GM20000 (cell line): Measurements from ENCODE around the gene CHN2.

Experiments
- DNase-seq: peaks from one replicate; pipeline ENCODE4 v3.0.0; 2012; ENCODE audit warnings: low spot score
- TF ChIP-seq, protein P1 (sequence below): IDR thresholded peaks from 2 replicates; pipeline ENCODE4 v1.5.1; 2012; ENCODE audit warnings: mild to moderate bottlenecking, control low read depth; ENCODE audit errors: extremely low read depth, missing control alignments

CHN2 gene

DNA sequence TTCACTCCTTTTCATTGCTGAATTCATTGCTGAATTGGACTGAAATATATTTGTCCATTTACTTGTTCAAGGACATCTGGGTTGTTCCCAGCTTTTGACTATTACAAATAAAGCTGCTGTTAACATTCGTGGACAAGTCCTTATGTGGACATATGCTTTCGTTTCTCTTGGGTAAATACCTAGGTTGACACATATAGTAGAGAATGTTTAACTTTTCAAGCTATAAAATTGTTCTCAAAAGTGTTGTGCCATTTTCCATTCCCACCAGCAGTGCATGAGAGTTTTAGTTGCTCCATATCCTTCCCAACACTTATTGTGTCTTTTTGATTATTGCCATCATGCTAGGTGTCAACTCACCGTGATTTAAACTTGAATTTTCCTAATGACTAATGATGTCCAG, 30.7 kb upstream of the CHN2 start:
- TF ChIP-seq, protein P1, sequence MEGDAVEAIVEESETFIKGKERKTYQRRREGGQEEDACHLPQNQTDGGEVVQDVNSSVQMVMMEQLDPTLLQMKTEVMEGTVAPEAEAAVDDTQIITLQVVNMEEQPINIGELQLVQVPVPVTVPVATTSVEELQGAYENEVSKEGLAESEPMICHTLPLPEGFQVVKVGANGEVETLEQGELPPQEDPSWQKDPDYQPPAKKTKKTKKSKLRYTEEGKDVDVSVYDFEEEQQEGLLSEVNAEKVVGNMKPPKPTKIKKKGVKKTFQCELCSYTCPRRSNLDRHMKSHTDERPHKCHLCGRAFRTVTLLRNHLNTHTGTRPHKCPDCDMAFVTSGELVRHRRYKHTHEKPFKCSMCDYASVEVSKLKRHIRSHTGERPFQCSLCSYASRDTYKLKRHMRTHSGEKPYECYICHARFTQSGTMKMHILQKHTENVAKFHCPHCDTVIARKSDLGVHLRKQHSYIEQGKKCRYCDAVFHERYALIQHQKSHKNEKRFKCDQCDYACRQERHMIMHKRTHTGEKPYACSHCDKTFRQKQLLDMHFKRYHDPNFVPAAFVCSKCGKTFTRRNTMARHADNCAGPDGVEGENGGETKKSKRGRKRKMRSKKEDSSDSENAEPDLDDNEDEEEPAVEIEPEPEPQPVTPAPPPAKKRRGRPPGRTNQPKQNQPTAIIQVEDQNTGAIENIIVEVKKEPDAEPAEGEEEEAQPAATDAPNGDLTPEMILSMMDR, result no peak
- DNase-seq, result no peak

GRCh38 chr7:29167721-29168120, 26.9 kb upstream of the CHN2 start:
- no peak for DNase-seq
- TF ChIP-seq, protein P1, result no peak

- DNase-seq, result no peak
- TF ChIP-seq, protein P1, result no peak
Measured at GRCh38 chr7:29170781-29171180, 23.8 kb upstream of the CHN2 start.

DNA sequence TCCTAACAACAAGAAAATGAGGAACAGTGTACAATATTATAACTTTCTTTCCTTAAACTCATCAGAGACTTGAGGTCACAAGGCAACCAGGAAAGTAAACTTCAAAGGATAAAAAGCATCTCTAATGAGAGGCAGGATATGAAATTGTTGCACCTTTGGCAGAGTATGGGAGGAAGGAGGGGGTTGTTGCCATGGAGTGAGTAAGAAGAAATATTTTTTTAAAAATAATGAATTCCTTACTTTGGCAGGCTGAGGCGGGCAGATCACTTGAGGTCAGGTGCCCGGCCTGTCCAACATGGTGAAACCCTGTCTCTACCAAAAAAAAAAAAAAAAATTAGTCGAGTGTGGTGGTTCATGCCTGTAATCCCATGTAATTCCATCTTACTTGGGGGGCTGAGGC, 21.1 kb upstream of the CHN2 start:
- no peak for DNase-seq
- TF ChIP-seq, protein P1, result no peak

DNA sequence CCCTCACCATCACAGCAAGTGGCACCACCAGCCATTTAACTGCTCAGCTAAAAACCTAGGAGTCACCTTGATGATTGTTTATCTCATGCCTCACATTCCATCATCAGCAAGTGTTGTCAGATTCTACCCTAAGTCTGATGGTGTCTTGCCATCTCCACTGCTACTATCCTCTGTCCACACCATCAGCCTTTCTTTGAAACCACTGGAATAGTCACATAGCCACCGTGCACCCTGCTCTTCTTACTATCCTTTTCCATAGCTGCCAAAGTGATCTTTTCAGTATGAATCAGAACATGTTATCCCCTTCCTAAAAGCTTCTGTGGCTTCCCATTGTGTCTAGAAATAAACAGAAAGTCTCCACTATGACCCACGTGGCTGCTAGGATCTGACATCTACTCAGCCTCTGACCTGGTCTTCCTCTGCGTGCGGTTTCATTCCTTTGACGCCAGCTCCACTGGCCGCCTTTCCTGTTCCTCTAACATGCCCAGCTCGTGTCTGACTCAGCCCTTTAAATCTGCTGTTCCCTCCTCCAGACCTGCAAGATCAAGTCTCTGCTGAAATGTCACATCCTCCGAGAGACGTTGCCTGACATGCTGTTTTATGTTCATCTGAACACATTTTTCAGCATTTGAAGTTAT, 16.5 kb upstream of the CHN2 start:
- TF ChIP-seq, protein P1, result no peak
- no peak for DNase-seq

DNA sequence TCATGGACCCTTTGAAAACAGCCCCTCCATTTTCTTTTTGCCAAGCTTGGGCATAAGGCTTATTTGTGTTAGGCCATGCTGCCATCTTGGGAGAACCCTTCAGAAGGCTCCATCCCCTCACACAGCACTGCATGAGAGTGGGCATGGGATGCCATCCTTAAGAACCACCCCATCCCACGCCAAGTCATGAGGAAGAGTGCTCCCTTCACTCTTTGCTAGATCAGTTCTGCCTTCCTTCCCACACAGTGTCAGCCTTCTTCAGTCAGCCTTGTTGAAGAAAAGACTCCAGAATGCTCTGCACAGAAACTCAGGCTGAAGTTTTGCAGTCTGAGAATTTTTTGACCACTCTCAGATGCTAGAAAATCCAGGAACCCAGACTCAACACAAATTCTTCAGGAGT, 15.5 kb upstream of the CHN2 start:
- TF ChIP-seq, protein P1, result no peak

DNA sequence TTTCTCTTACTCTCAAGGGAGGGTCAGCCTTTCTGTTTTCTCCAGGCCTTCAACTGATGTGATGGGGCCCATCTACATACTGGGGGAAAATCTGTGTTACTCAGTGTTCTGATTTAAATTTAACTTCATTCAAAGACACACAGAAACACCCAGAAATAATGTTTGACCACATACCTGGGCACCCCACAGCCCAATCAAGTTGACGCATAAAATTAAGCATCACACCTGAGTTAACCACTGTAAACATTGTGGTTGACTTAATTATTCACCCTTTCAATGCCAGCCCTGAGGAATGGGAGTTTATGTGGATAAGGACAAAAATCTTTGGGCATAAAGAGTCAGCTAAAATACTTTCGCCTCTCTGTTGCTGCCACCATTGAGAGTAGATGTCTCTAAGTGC, 10.0 kb upstream of the CHN2 start:
- TF ChIP-seq, protein P1, result no peak

More for the DNA sequence above, 15.5 kb upstream of the CHN2 start:
- no peak for DNase-seq

More for the DNA sequence above, 10.0 kb upstream of the CHN2 start:
- no peak for DNase-seq
